GM10248 (cell line): Measurements from ENCODE around the gene EXOC3.

ENCODE experiments used
- CTCF ChIA-PET: fragments of 300-600 bp; sonication (Branson Sonifier 250); formaldehyde crosslinking; extraction: SDS; loops from one replicate; lab custom pipeline; 2021; ENCODE audit warnings: antibody characterized with exemption; lab: Yijun Ruan, JAX
- POLR2A ChIA-PET: fragments of 350-650 bp; sonication (Branson Sonifier 250); formaldehyde crosslinking; extraction: SDS; loops from one replicate; lab custom pipeline; 2020; ENCODE audit warnings: antibody characterized with exemption; lab: Yijun Ruan, JAX
- DNase-seq: peaks from one replicate; pipeline ENCODE4 v3.0.0; 2012; ENCODE audit errors: extremely low spot score
- TF ChIP-seq, protein P1 (sequence below): IDR thresholded peaks from 2 replicates; pipeline ENCODE4 v1.5.1; 2012; ENCODE audit warnings: mild to moderate bottlenecking, low read depth; ENCODE audit errors: extremely low read depth, missing control alignments, control extremely low read depth

Gene EXOC3

GRCh38 chr5:488744-489688 lies 46.0 kb downstream of the EXOC3 start:
- no peak for DNase-seq
- CTCF ChIA-PET: no interaction called here
- TF ChIP-seq, protein P1, sequence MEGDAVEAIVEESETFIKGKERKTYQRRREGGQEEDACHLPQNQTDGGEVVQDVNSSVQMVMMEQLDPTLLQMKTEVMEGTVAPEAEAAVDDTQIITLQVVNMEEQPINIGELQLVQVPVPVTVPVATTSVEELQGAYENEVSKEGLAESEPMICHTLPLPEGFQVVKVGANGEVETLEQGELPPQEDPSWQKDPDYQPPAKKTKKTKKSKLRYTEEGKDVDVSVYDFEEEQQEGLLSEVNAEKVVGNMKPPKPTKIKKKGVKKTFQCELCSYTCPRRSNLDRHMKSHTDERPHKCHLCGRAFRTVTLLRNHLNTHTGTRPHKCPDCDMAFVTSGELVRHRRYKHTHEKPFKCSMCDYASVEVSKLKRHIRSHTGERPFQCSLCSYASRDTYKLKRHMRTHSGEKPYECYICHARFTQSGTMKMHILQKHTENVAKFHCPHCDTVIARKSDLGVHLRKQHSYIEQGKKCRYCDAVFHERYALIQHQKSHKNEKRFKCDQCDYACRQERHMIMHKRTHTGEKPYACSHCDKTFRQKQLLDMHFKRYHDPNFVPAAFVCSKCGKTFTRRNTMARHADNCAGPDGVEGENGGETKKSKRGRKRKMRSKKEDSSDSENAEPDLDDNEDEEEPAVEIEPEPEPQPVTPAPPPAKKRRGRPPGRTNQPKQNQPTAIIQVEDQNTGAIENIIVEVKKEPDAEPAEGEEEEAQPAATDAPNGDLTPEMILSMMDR: no peak
- POLR2A ChIA-PET: no interaction called here

- POLR2A ChIA-PET: no interaction called here
- CTCF ChIA-PET: no interaction called here
- no peak for DNase-seq
- TF ChIP-seq, protein P1: no peak
These were observed 46.7 kb downstream of the EXOC3 start for GRCh38 chr5:489689-490080.

DNA sequence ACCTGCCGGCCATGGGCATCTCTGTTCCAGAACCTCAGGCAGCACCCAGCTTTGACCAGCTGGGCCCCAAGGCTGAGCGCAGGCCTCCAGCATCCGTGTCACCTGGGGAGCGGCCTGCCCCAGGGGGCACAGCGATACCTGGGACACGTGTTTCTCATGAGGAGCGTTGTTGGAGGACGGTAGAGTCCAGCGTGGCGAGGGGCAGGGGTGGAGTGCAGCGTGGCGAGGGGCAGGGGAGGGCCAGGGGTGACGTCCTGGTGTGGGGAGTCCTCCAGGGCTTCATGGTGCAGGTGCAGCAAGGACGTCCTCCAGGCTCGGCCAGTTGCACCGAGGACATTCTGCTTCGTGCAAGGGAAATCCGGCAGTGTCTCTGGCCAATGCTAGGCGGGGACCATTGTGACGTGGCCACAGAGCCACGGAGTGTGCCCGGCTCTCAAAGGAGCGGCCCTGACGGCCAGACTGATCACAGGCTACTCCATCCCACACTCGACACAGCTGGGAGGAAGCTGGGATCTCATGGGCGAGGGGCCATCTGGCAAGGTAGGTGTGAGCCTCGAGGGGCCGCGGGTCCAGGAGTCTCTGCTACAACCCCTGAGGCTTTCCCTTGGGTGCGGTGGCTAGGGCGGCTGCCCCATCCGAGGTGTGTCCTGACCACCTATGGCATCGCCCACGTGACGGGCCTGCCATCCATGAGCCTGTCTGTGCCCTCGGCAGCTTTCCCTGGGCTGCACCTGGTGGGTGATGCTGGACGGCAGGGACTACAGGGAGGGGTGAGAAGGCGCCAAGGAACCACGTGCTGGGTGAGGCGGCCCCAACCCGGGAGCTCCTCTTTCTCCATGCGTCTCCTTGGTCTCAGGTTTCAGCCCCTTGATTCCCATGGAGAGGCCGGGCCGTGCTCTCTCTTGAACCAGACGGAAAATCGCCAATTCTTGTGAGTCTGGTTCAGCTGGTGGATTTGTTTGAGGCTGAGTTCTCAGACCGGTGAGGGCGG lies 47.4 kb downstream of the EXOC3 start:
- CTCF ChIA-PET: no interaction called here
- TF ChIP-seq, protein P1: no peak
- POLR2A ChIA-PET: no interaction called here
- DNase-seq: no peak

DNA sequence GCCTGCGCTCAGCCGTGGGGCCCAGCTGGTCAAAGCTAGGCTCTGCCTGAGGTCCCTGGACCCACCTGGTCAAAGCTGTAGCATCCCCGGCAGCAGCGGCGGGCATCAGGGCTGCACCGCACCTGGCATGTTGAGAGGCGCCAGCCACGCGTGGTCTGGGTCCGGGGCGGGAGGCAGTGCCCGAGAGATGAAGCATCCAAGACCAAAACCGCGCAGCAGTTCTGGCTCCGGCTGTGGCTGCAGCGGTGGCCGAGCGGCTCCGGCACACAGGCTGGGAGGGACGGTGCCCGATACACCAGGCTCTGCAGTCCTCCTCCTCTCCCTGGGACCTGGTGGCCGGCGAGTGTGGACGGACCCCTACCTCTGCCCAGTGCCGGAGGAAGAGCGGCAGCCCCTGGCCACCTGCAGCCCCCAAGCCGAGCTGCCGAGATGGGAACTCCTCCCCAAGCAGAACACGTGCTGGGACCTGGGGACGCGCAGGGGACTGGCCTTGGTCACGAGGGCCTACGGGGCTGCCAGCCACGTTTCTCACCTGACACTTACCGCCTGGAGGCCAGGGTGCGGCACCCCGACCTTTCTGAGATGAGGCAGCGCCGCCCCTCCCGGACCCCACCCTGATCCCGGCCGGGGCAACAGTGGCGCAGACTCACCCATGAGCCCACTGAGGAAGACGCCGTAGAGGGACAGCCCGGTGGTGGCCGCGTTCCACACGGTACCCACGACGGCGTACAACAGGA lies 48.3 kb downstream of the EXOC3 start:
- DNase-seq: no peak
- TF ChIP-seq, protein P1: no peak
- ChIA-PET CTCF (no interaction called here), POLR2A (no interaction called here)

DNA sequence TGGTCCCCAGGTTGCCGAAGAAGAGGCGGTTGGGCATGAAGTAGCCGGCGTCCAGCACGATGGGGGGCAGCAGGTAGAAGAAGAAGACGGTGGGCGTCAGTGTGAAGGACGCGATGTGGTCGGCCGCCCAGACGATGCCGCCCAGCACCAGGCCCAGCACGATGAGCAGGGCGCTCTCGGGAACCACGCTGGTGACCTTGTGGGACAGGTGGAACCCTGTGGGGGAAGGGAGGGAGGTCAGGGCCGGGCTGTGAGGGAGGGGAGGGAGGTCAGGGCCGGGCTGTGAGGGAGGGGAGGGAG lies 48.8 kb downstream of the EXOC3 start:
- TF ChIP-seq, protein P1: no peak
- DNase-seq: no peak
- CTCF ChIA-PET: no interaction called here
- POLR2A ChIA-PET: no interaction called here
